DND-41 (cell line): ENCODE data around the gene THY1.
"Not testable (repeated sequence)": the region's sequence is repeated elsewhere in the genome, so short reads cannot be mapped to it uniquely, and the experiment has no call there.

Experiments used
- ATAC-seq: fragments of 200-7000 bp; cut with Tn5 transposase; 3 replicates; pipeline ENCODE4 v1.9.1; 2021; ENCODE audit warnings: low read depth; ENCODE audit not compliant: insufficient read depth
- DNase-seq: peaks from one replicate; pipeline ENCODE4 v3.0.0-alpha.2; 2020
- H2AFZ ChIP-seq: 2 replicates; pipeline ENCODE4 v1.6.0; 2012; ENCODE audit warnings: low read depth, low read length
- H3K27ac ChIP-seq: 2 replicates; pipeline ENCODE4 v1.5.1; 2012; ENCODE audit warnings: low read length, inconsistent platforms
- H3K27me3 ChIP-seq: fragments of 200-600 bp; sonication (generic); 2 replicates; pipeline ENCODE4 v1.6.0; 2012; ENCODE audit warnings: low read length, mild to moderate bottlenecking, inconsistent platforms; ENCODE audit not compliant: insufficient read depth, poor library complexity
- H3K36me3 ChIP-seq: 2 replicates; pipeline ENCODE4 v1.5.1; 2012; ENCODE audit warnings: low read length, inconsistent platforms; ENCODE audit not compliant: insufficient read depth
- H3K4me1 ChIP-seq: 2 replicates; pipeline ENCODE4 v1.5.1; 2012; ENCODE audit warnings: mild to moderate bottlenecking, low read length; ENCODE audit not compliant: insufficient read depth
- H3K4me2 ChIP-seq: 2 replicates; pipeline ENCODE4 v1.6.0; 2012; ENCODE audit warnings: mild to moderate bottlenecking, moderate library complexity, low read length, inconsistent platforms; ENCODE audit not compliant: insufficient read depth
- H3K4me3 ChIP-seq, 2 experiments: fragments of 200-600 bp in 1 of 2; shearing (Covaris generic) in 1 of 2; 2 replicates each; pipeline ENCODE4 v1.5.1; 2012 to 2016; ENCODE audit warnings: inconsistent platforms in 2 of 2, low read length in 2 of 2, mild to moderate bottlenecking in 2 of 2, low read depth in 1 of 2, moderate library complexity in 1 of 2
- H3K79me2 ChIP-seq: 2 replicates; pipeline ENCODE4 v1.6.0; 2012; ENCODE audit warnings: low read length, inconsistent platforms; ENCODE audit not compliant: insufficient read depth
- H3K9ac ChIP-seq: 2 replicates; pipeline ENCODE4 v1.6.0; 2012; ENCODE audit warnings: low read depth, mild to moderate bottlenecking, inconsistent platforms, low read length, moderate library complexity
- H3K9me3 ChIP-seq: 2 replicates; pipeline ENCODE4 v1.5.1; 2012; ENCODE audit warnings: low read length, moderate library complexity, mild to moderate bottlenecking, inconsistent platforms; ENCODE audit not compliant: insufficient read depth, severe bottlenecking
- H4K20me1 ChIP-seq: 2 replicates; pipeline ENCODE4 v1.6.0; 2012; ENCODE audit warnings: low read length; ENCODE audit not compliant: insufficient read depth
- CTCF ChIP-seq: IDR thresholded peaks from 2 replicates; pipeline ENCODE4 v1.5.1; 2012; ENCODE audit warnings: borderline replicate concordance, low read length, moderate library complexity, mild to moderate bottlenecking; ENCODE audit not compliant: poor library complexity, severe bottlenecking; ENCODE audit errors: extremely low read depth
- EZH2 ChIP-seq: IDR thresholded peaks from 3 replicates; pipeline ENCODE4 v1.6.1; 2012; ENCODE audit warnings: borderline replicate concordance, low read depth, mild to moderate bottlenecking, moderate library complexity, low read length, inconsistent platforms; ENCODE audit not compliant: severe bottlenecking

The THY1 gene

GRCh38 chr11:119445850-119446249, 22.9 kb upstream of the THY1 start:
- Histone ChIP-seq H3K9me3 (no peaks in the 10 kb centered on the region), H3K27me3 (peaks cover 22% of the 10 kb centered on the region), H3K4me3 (no peak overlapping the region), H3K9ac (no peak overlapping the region), H2AFZ (no peak overlapping the region), H3K4me1 (no peaks in the 10 kb centered on the region), H3K4me2 (no peak overlapping the region), H4K20me1 (no peaks in the 10 kb centered on the region), H3K79me2 (no peaks in the 10 kb centered on the region), H3K27ac (no peak overlapping the region), H3K36me3 (no peaks in the 10 kb centered on the region)
- TF ChIP-seq EZH2, result no peak
- no peak for TF ChIP-seq CTCF
- DNase-seq (no peak), ATAC-seq (no peak)

- TF ChIP-seq CTCF (no peak), EZH2 (no peak)
- Histone ChIP-seq H3K79me2 (no peaks in the 10 kb centered on the region), H3K27me3 (peaks cover 22% of the 10 kb centered on the region), H3K9me3 (no peaks in the 10 kb centered on the region), H3K4me2 (no peak overlapping the region), H3K36me3 (no peaks in the 10 kb centered on the region), H3K4me1 (no peaks in the 10 kb centered on the region), H4K20me1 (no peaks in the 10 kb centered on the region), H3K9ac (no peak overlapping the region), H2AFZ (no peak overlapping the region), H3K4me3 (no peak overlapping the region), H3K27ac (no peak overlapping the region)
- ATAC-seq, result no peak
- no peak for DNase-seq
Measured at GRCh38 chr11:119445379-119445778, 22.4 kb upstream of the THY1 start.

GRCh38 chr11:119441898-119442243, 18.9 kb upstream of the THY1 start:
- Histone ChIP-seq H3K4me2 (no peak overlapping the region), H3K9me3 (no peaks in the 10 kb centered on the region), H3K4me3 (no peak overlapping the region), H3K27ac (no peak overlapping the region), H2AFZ (no peak overlapping the region), H3K27me3 (peaks cover 10% of the 10 kb centered on the region), H3K9ac (no peak overlapping the region), H3K36me3 (no peaks in the 10 kb centered on the region), H3K4me1 (no peaks in the 10 kb centered on the region), H3K79me2 (no peaks in the 10 kb centered on the region), H4K20me1 (no peaks in the 10 kb centered on the region)
- TF ChIP-seq CTCF (no peak), EZH2 (no peak)
- DNase-seq (no peak), ATAC-seq (no peak)

GRCh38 chr11:119438599-119438998, 15.6 kb upstream of the THY1 start:
- Histone ChIP-seq H3K27ac (no peak overlapping the region), H3K4me1 (no peaks in the 10 kb centered on the region), H2AFZ (no peak overlapping the region), H3K36me3 (no peaks in the 10 kb centered on the region), H4K20me1 (no peaks in the 10 kb centered on the region), H3K4me3 (no peak overlapping the region), H3K9ac (no peak overlapping the region), H3K27me3 (peaks cover 4% of the 10 kb centered on the region), H3K9me3 (no peaks in the 10 kb centered on the region), H3K79me2 (no peaks in the 10 kb centered on the region), H3K4me2 (no peak overlapping the region)
- ATAC-seq (no peak), DNase-seq (no peak)
- TF ChIP-seq CTCF (no peak), EZH2 (no peak)

- not testable (repeated sequence) for H4K20me1 ChIP-seq, H3K4me2 ChIP-seq, H3K27ac ChIP-seq, H3K9me3 ChIP-seq, DNase-seq, ATAC-seq, H3K4me1 ChIP-seq, H3K9ac ChIP-seq, H2AFZ ChIP-seq, H3K4me3 ChIP-seq, H3K36me3 ChIP-seq, H3K79me2 ChIP-seq
- H3K27me3 ChIP-seq, result peaks cover 12% of the 10 kb centered on the region
Measured at GRCh38 chr11:119437521-119437920, 14.5 kb upstream of the THY1 start.
